DMS79 treated with DMSO at 0.1 percent for 48 hours (cell line): ENCODE data around the gene FAHD1.
"Not testable (repeated sequence)": the region's sequence is repeated elsewhere in the genome, so short reads cannot be mapped to it uniquely, and the experiment has no call there.

Experiments used
- DNase-seq: peaks from one replicate; lab custom pipeline; 2025; lab: John Stamatoyannopoulos, UW

Gene FAHD1

DNA sequence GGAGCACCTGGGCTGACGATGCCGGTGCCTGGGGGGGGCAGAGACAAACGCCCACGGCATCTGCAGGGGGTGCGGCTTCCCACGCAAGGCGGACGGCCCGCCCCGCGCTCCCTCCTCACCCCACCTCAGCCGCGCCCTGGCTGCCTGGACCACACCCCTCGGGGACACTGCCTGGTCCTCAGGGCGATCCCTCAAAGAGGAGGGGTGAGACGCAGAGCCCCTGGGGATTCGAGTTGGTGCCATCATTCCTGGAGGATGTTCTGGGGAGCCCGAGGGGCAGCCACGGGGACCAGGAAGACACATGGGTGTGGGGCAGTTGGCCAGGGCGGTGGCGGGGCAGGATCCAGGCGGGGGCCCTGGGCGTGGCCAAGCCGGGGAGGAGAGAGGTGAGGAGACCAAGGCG lies 37.4 kb upstream of the FAHD1 start:
- no peak for DNase-seq

DNA sequence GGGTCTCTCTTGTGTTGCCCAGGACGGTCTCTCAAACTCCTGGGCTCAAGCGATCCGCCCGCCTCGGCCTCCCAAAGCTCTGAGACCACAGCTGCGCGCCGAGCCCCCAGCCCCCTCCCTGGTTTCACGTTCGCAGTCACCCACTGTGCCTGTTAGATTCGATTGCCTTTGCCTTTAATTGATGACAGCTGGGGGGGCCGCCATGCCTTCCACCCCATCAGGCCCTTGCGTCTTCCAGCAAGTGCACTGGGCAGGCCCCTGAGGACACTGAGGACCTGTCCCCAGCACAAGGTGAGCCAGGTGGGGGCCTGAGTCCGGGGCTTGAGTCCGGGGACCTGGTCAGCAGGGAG lies 36.8 kb upstream of the FAHD1 start:
- DNase-seq: no peak

DNA sequence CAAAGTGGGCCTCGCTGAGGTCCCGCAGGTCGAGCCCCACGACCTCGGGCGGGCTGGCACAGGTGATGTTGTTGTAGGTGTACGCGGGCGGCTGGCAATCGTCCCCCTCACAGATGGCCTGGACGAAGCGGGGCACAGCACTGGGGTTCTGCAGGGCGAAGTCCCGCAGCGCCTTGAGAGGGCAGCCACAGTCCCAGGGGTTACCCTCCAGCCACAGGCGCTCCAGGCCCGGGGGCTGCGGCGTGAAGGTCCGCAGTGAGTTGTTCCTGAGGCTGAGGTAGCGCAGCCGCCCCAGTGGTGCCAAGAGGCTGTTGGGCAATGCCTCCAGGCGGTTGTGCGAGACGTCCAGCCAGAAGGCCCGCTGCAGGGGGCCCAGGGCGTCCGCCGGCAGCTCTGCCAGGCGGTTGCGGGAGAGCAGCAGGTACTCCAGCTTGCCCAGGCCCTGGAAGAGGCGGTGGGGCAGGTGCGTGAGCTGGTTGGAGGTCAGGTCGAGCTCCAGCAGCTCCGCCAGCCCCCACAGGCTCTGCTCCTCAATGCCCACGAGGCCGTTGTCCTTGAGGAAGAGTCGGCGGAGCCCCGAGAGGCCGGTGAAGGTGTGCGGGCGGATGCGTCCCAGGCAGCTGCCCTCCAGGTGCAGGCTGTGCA lies 36.3 kb upstream of the FAHD1 start:
- no peak for DNase-seq

DNA sequence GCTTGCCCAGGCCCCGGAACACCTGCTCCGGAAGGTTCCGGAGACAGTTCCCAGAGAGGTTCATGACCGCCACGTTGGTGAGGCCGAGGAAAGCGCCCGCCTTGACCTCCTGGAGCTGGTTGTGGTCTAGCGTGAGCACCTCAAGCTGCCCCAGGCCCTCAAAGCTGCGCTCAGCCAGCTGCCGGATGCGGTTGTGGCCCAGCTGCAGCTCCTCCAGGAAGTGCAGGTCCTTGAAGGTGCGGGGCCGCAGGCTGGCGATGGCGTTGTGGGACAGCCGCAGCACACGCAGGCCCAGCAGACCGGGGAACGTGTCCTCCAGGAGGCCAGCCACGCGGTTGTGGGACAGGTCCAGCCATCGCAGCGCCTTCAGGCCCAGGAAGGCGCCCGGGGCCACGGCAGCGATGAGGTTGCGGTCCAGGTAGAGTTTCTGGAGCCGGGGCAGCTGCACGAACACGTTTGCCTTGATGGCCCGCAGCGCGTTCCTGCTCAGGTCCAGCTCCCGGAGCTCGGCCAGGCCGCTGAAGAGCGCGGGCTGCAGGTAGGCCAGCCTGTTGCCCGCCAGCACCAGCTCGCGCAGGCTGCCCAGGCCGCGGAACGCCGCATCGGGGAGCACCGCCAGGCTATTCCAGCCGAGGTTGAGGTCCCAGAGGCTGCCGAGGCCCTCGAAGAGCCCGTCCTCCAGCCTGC lies 35.6 kb upstream of the FAHD1 start:
- DNase-seq: no peak

DNA sequence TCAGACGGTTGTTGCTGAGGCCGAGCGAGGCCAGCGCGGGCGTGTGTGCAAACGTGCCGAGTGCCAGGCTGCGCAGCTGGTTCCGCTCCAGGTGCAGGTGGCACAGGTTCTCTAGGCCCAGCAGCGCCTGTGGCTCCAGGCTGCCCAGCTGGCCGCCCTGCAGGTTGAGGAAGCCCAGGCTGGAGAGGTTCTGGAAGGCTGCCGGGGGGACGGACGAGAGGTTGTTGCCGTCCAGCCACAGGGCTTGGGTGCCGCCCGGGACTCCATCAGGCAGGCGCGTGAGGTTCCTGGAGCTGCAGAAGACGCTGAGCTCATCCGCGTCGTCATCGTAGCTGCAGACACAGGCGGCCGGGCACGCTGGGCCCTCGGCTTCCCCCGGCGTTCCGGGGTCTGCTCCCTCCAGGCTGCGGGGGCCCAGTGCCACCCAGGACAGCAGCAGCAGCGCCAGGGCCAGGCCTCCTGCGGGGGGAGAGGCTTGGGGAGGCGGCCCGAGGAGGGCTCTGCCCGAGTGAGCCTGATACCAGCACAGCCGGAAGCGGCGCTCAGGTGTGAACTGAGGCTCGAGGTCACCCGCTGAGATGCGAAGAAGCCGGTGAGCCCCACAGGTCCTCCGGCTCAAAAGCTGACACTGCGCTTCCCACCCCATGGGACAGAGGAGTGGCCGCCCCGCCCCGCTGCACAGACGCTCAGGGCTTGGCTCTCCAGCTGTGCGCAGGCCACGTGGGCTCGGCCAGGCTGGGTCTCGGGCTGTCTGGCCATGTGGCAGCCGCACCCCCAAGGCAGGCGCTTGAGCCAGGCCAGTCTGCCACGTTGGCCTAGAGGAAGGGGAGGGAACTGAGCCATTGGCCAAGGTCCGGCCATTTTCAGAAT lies 34.8 kb upstream of the FAHD1 start:
- no peak for DNase-seq

DNA sequence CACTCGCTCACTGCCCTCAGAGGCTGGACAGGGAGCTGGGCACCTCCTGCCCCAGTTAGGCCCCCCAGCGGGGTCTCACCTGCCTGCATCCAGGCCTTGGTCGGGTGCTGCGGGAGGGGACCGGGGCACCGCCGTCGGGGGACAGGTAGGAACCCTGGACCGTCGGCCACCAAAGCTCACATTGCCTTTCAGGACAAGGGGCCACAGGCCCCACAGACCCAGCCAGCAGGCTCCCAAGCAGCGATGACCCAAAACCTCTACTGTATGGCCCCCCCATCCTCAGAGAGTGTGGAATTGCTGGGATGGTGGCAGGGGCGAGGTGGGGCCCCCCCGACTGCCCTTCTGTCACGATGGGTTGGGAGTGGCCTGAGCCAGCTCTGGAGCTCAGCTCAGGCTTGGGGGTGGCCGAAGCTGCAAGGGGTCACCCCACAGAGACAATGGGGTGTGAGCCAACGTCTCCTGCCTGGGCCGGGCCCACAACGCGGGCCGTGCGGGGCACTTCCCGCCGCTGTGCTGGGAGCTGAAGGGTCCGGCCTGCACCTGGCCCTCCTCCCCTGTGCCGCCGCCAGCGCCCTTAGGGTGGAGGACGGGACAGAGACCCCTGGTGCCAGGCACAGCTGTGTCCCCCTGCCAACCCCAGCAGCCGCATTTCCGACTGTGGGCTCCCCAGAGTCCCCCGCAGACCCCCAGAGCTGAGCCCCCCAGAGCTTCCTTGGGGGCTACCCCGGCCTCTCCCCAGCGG lies 34.0 kb upstream of the FAHD1 start:
- no peak for DNase-seq

DNA sequence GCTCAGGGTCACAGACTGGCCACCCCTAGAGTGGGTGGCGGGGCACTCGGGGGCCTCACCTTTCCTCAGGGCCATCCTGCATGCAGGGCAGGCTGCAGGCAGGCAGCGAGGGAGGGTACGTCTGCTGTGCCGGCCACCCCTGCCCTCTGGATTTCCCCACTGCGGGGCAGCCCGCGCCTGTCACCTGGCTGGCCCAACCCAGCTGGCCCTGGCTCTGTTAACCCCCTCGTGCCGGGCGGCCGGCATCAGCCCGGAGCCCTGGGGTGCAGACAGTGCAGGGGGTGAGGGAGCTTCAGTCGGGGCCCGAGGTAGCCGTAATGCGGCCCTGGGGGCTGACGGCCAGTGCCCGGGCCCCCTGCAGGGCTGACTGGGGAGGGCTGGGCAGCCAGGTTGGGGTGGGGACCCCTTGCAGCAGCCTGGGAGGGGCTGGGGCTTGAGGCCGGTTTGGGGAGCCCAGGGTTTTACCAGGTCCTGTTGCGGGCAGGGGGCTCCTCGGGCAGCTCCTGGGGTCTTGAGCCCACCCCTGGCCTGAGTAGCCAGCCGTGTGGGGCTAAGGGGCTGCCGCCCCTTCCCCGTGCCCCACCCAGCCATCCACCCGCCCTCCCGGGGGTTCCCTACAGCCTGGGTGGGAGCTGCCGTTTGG lies 33.3 kb upstream of the FAHD1 start, which contains the start of gene IGFALS:
TSS of gene IGFALS (minus strand) at position 128 of the 643 bp plus-strand sequence. CDS start at position 75, 53 bp downstream.
- DNase-seq: no peak

DNA sequence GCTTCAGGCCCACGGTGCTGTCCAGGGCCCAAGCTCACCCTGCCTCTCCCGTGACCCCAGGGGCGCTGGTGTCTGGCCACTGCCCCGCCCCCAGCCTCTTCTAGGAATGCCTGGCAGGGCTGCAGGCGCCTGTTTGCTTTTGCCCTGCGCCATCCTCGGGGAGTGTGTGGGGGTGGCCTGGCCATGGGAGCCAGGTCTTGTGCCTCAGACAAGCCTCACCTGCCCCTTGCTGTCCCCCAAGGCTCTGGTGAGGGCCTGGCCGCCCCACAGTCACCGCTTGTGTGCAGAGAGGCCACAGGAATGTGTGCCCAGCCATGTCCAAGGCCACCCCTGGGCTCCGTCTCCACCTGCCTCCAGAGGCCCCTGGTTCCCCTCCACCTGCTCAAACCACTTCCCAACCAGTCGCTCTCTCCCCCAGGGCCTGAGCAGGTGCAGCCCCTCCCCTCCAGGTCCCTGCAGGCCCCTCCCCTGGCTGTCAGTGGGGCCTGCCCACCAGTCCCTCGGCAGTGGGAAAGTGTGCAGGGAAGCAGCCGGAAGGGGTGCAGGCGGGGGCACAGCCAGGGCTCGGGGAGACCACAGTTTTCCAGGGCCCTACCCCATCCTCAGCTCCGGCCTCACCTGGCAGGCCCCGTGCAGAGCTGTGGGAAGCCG lies 32.7 kb upstream of the FAHD1 start:
- peak; percentile 14 for DNase-seq

DNA sequence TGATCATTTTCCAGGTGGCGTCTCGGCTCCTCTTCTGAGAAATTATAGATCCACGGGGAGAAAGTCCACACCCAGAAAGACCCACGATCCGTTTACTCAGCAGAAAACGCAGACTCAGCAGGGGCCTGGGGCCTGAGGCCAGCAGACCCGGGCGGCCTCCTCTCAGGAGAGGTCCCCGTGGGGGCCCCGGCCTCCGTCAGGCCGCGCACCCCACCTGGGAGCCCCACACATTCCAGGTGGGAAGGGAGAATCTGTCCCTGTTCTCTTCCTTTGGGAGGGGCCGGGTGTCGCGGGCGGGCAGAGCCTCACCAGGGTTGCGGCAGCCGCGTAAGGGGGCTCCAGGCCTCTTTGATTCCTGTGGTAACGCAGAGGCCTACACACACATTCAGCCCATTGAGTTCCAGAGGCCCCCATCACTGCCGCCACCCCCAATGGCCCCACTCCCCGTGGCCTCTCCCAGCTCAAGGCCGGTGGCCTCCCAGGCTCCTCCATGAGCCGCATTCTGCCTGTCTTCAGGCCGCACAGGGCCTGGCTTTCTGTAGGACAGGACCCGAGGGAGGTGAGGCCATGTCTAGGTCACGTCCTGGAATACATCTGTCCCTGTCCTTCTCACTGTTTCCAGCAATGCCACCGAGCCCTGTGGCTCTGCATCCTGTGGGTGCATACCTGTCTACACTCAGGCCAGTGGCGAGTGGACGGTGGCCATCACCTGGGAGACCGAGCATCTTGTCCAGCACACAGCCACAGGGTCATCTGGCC lies 31.9 kb upstream of the FAHD1 start:
- no peak for DNase-seq

DNA sequence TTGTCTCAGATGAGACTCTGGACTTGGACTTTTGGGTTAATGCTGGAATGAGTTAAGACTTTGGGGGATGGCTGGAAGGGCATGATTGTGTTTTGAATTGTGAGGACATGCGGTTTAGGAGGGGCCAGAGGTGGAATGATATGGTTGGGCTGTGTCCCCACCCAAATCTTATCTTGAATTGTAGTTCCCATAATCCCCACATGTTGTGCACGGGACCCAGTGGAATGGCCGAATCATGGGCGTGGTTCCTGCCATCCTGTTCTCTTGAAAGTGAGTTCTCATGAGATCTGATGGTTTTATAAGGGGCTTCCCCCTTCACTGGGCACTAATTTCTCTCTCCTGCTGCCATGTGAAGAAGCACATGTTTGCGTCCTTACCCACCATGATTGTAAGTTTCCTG lies 27.7 kb upstream of the FAHD1 start:
- DNase-seq: not testable (repeated sequence)

DNA sequence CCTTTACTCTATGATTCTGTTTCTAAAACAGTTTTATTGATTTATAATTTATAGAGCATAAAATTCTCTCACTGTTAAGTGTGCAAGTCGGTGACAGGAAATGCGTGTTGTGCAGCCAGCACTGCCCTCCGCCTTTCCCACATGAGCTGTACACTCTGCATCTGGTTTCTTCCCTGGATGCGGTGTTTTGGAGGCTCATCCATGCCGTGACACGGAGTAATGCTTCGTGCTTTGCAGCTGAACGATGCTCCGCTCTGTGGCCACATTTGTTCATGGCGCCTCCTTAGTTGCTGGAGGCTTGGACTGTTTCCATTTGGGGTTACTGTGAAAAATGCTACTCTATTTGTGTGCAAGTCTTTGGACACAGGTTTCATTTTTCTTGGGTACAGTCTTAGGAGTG lies 26.3 kb upstream of the FAHD1 start:
- no peak for DNase-seq

DNA sequence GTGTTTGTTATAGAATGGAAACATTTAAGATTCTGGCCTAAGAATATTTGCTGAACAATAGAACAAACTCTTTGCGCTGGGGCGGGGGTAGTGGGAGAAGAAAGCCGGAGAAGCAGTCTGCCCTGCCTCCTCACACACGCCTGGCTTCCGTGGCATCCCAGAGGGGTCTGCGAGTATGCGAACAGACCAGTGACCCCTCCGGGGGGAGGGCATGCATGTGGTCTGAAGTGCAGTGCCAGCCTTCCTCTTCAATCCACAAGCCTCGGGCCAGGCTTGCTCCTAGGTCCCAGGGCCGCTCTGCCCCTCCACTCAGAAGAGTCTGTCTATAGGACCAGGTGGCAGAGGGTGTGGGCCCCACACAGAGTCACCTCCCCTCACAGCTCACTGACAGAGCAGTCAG lies 19.4 kb upstream of the FAHD1 start:
- no peak for DNase-seq

DNA sequence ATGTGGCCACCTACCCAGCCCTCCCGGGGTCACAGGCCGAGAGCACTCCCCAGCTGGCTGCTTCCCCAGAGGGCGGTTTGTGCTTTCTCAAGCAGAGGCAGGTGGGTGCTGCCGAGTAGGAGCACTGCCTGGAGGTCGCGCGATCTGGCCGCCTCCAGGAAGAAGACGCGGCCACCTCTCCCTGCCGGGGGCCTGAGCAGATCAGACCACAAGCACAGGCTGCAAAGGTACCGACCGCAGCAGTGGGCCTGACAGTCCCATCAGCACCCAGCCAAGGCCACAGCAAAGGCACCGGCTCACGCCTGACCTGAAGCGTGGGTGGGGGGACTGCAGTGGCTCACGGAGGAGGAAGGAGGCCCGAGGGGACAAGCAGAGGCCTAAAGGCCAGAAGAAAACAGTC lies 18.3 kb upstream of the FAHD1 start:
- no peak for DNase-seq

DNA sequence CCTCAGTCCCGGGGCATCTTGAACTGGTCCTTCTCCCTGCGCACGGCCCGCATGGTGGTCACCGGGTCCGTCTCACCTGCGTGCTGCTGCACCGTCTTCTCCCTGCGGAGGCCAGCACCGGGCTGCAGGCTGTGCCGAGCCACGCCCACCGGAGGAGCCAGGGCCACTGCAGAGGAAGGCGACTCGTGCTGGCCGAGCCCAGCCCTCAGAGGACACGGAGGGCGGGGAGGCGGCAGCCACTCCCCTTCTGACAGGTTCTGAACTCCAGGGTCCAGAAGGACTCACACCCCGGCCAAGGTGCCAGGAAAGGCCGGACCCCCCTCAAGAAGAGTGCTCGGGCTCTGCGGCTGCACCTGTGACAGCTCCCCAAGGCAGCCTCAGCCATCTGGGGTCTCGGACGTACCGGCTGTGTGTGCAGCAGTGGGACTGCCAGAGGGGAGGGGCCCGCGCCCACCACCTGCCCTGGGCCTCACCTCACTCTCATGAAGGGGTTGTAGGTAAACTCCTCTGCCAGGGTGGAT lies 17.7 kb upstream of the FAHD1 start:
- DNase-seq: no peak

DNA sequence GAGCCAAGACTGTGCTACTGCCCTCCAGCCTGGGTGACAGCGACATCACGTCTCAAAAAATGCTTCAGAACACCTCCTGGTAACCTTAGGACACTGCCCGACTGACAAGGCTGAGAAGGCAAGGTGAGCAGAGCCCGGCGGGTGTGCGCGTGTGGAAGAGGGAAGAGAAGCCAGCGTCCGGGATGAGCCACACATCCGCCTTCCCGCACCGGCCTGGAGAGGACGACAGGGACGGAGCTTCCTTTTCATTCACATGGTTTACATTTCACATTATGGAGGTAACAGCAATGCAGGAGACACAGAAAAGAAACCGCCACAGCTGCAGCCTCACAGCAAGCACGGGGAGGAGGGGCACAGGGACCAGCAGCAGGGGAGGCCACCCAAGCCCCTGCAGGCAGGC lies 16.9 kb upstream of the FAHD1 start:
- no peak for DNase-seq

DNA sequence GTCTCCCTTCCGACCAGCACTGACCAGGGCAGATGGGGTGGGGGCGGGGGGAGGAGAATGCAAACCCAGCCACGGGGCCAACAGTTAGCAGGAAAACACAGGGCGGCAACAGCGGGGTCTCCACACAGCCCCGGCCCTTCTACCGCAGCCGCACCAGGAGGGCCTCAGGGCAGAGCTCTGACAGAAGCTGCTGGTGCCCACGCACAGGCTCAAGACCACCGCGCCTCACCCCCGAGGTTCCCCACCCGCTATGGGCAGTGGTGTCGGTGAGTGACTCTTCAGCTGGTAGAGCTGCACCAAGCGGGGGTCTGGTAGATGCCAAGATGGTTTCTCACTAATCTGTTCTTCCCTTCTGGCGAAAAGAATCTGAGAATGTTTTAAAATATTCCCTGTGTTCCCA lies 16.5 kb upstream of the FAHD1 start:
- DNase-seq: no peak

DNA sequence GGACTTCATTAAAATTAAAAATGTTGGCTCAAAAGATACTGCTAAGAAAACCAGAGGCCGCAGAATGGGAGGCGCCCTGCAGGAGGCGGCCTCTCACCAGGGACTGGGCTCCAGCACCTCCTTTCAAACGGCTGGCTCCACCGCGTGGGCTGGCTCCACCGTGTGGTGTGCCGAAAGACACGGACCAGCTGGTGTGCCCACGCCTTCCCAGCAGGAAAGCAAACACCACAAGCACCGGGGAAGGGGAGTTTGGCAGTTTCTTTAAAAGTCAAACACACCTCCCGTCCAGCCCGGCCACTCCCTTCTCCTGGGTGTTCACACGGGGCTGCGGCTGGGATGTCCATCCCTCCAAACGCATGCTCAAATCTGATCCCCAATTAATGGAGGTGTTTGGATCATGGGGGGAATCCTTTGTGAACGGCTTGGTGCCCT lies 14.3 kb upstream of the FAHD1 start:
- peak; percentile 5 for DNase-seq

DNA sequence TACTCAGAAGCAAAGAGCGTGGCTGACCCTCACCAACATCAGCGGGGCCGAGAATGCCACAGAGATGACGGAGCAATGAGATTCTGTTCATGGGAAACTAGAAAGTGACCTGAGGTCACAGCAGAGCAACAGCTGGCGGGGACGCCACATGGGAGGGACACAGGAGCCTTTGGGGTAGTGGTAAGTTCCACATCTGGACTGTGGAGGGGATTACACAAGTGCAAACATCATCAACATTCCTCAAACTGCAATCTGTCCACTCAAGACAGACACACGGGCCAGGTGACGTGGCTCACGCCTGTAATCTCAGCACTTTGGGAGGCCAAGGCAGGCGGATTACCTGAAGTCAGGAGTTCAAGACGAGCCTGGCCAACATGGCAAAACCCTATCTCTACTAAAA lies 11.5 kb upstream of the FAHD1 start:
- DNase-seq: no peak

DNA sequence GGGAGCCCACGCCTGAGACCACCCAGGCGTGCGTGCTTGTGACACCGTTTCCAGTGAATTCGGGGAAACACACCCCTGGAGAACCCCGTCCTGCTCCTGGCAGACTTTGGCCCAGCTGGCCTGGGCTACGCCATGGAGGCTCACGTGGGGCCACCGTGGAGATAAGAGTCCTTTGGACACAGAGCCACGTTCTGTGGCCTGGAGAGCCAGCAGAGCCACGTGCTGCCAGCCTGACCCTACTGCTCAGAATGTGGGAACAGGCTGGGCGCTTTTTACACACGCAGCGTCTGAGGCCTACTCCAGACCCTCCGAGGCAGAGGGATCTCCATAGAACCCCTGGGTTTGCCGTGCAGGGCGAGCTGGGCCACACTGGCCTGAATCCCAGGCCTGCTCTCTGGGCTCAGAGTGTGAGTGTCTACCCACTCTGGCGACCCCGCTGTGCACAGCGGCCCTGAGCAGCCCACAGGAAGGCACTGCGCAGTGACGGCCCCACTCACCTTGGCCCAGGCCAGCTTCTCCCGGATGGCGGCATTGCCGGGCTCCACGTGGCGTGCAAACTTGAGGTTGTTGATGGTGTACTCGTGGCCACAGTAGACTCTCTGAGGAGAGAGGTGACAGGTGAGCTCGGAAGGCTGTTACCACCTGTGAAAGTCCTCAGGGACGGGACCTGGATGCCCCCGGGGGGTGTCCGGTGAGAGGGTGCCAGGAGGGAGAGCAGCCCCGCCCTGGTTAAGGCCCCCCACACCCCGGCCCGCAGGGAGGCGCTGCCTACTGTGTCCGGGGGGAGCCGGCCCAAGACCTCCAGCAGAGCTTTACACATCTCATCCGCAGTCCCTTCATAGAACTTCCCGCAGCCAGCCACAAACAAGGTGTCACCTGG lies 10.4 kb upstream of the FAHD1 start:
- DNase-seq: no peak
